Spleen (tissue), 7 donors: ENCODE results near the gene MTA1.

ENCODE experiments used
- POLR2AphosphoS5 ChIP-seq, 3 donors: sonication (generic); formaldehyde crosslinking; IDR thresholded peaks; one replicate each; pipeline ENCODE4 v1.5.1; 2017; ENCODE audit warnings: antibody characterized with exemption in 3 of 3
- TF ChIP-seq, protein P1 (sequence below), 11 experiments: fragments of 200-600 bp in 7 of 11; fragments of 450-650 bp in 4 of 11; sonication (generic) in 4 of 11; IDR thresholded peaks in 8 of 11; conservative IDR thresholded peaks in 3 of 11; 1 replicate in 7 of 11; 2 replicates in 4 of 11; pipeline versions ENCODE4 v1.4.0 to v1.8.0; 2016 to 2021; ENCODE audit warnings: antibody characterized with exemption in 11 of 11, inconsistent platforms in 4 of 11, mild to moderate bottlenecking in 1 of 11
- donor health status: DM: no; HTN: no; CAD: no; lungs with moderate emphysema.
- donor health status: DM: no; HTN: no; CAD: no.
- donor health status: DM: no; HTN: no; CAD: no.

DNA sequence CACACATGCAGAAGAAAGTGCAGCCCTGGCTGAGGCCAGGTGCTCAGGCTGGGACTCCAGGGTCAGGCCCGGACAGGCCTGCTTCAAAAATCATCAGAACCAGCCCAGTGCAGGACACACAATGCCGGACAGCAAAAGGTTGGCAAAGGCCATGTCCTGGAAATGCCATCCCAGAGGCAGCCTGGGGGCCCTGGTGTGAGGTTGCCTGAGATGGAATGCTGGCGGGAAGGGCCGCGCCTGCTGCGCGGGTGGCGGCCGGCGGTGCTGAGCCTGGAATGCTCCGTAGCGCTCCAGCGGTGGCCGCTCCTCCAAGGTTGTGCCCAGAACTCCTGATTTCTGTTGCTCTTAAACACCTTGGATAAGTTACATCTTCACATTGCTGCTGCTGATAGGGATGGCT is 33.3 kb downstream of the MTA1 start:
- TF ChIP-seq, protein P1, sequence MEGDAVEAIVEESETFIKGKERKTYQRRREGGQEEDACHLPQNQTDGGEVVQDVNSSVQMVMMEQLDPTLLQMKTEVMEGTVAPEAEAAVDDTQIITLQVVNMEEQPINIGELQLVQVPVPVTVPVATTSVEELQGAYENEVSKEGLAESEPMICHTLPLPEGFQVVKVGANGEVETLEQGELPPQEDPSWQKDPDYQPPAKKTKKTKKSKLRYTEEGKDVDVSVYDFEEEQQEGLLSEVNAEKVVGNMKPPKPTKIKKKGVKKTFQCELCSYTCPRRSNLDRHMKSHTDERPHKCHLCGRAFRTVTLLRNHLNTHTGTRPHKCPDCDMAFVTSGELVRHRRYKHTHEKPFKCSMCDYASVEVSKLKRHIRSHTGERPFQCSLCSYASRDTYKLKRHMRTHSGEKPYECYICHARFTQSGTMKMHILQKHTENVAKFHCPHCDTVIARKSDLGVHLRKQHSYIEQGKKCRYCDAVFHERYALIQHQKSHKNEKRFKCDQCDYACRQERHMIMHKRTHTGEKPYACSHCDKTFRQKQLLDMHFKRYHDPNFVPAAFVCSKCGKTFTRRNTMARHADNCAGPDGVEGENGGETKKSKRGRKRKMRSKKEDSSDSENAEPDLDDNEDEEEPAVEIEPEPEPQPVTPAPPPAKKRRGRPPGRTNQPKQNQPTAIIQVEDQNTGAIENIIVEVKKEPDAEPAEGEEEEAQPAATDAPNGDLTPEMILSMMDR (IDR thresholded peaks at IDR 0.05 in 8 of 11, conservative IDR thresholded peaks at IDR 0.05 in 3 of 11): no peak
- peak in 1 of 3 donors; percentile 43 for TF ChIP-seq POLR2AphosphoS5 (IDR thresholded peaks at IDR 0.05)
